ENCODE results near the gene MAP3K12.

MAP3K12 gene

GRCh38 chr12:53472056-53472582, 27.1 kb downstream of the MAP3K12 start:
- TF ChIP-seq Cebpa-rat (IDR thresholded peaks at IDR 0.05), result no peak
- peaks cover 98 to 100% (median 99%) of the 10 kb centered on the region in 11 experiments for H3K36me3 ChIP-seq
- H3K27me3 ChIP-seq, result no peaks in the 10 kb centered on the region
- no peak overlapping the region for H3K4me2 ChIP-seq
- no peak overlapping the region for H3K27ac ChIP-seq
- no peak overlapping the region for H3K4me3 ChIP-seq
- peaks cover 98 to 99% (median 99%) of the 10 kb centered on the region in 11 experiments for H4K20me1 ChIP-seq
- peak overlapping the region in 2 of 11 experiments; percentile 13 to 35; a peak in 1 of 22 replicates for H3K9ac ChIP-seq
- no peaks in the 10 kb centered on the region for H3K9me3 ChIP-seq (replicated peaks in 1 of 11)
- peaks cover 0 to 35% (median 11%) of the 10 kb centered on the region in 10 experiments; a peak in 11 of 20 replicates for H3K4me1 ChIP-seq

- Histone ChIP-seq H3K27me3 (no peaks in the 10 kb centered on the region), H3K4me3 (no peak overlapping the region), H3K4me2 (no peak overlapping the region), H3K4me1 (peaks cover 0 to 53% (median 7%) of the 10 kb centered on the region in 10 experiments; a peak in 10 of 20 replicates), H4K20me1 (peaks cover 97 to 99% (median 99%) of the 10 kb centered on the region in 11 experiments), H3K9me3 (replicated peaks in 1 of 11) (no peaks in the 10 kb centered on the region), H3K27ac (no peak overlapping the region), H3K36me3 (peaks cover 97 to 100% (median 99%) of the 10 kb centered on the region in 11 experiments), H3K9ac (no peak overlapping the region)
- TF ChIP-seq Cebpa-rat (IDR thresholded peaks at IDR 0.05), result no peak
Observed at GRCh38 chr12:53468282-53468681, 31.0 kb downstream of the MAP3K12 start.

GRCh38 chr12:53467880-53468279, 31.4 kb downstream of the MAP3K12 start:
- Histone ChIP-seq H3K9me3 (replicated peaks in 1 of 11) (no peaks in the 10 kb centered on the region), H3K4me1 (peaks cover 0 to 53% (median 7%) of the 10 kb centered on the region in 10 experiments; a peak in 9 of 20 replicates), H3K4me2 (no peak overlapping the region), H3K27ac (no peak overlapping the region), H3K4me3 (no peak overlapping the region), H3K27me3 (no peaks in the 10 kb centered on the region), H4K20me1 (peaks cover 97 to 99% (median 99%) of the 10 kb centered on the region in 11 experiments), H3K36me3 (peaks cover 97 to 100% (median 99%) of the 10 kb centered on the region in 11 experiments), H3K9ac (no peak overlapping the region)
- TF ChIP-seq Cebpa-rat (IDR thresholded peaks at IDR 0.05), result no peak

DNA sequence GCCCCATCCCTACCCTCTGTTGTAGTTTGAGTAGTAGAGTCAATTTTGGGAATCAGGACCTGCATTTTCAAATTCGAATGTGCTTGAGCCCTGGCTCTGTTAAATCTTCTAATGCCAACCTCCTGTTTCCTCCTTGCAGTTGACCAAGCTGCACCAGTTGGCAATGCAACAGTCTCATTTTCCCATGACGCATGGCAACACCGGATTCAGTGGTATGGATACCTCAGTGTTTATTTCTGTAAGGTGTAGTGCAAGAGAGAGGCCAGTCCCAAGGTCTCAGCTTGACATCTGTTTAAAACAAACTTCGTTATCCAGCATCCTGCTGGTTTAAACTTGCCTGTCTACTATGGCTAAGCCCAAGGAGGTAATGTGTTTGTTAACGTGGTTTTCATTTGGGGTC, 32.2 kb downstream of the MAP3K12 start:
- Histone ChIP-seq H3K27me3 (no peaks in the 10 kb centered on the region), H3K9ac (no peak overlapping the region), H3K4me3 (no peak overlapping the region), H3K27ac (no peak overlapping the region), H3K36me3 (peaks cover 97 to 100% (median 99%) of the 10 kb centered on the region in 11 experiments), H4K20me1 (peaks cover 97 to 99% (median 99%) of the 10 kb centered on the region in 11 experiments), H3K4me1 (peaks cover 0 to 53% (median 7%) of the 10 kb centered on the region in 10 experiments; a peak in 10 of 20 replicates), H3K4me2 (no peak overlapping the region), H3K9me3 (replicated peaks in 1 of 11) (no peaks in the 10 kb centered on the region)
- no peak for TF ChIP-seq Cebpa-rat (IDR thresholded peaks at IDR 0.05)

DNA sequence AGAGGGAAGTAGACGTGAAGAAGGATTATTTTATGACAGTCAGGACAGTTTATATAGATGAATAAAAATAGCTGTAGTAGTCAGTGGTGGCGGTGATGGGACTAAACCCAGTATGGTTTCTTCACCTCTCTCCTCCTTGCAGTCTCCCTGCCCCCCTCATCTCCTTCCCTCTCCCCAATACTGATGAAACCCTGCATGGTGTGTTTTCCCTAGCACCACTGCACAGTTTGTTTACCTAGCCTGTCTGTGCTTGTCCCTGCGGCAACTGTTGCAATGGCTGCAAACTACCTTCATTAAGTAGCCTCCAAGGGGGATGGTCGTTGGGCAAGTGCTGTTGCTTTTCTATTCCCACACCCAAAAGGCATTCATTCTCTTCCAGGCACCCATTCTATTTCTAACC, 32.6 kb downstream of the MAP3K12 start:
- peaks cover 97 to 100% (median 99%) of the 10 kb centered on the region in 11 experiments for H3K36me3 ChIP-seq
- no peak overlapping the region for H3K27ac ChIP-seq
- peaks cover 0 to 49% (median 7%) of the 10 kb centered on the region in 10 experiments; a peak in 10 of 20 replicates for H3K4me1 ChIP-seq
- H3K4me2 ChIP-seq, result no peak overlapping the region; a peak in 1 of 22 replicates
- no peaks in the 10 kb centered on the region for H3K27me3 ChIP-seq
- H3K9ac ChIP-seq, result no peak overlapping the region
- no peak for TF ChIP-seq Cebpa-rat (IDR thresholded peaks at IDR 0.05)
- no peak overlapping the region for H3K4me3 ChIP-seq
- no peaks in the 10 kb centered on the region for H3K9me3 ChIP-seq (replicated peaks in 1 of 11)
- peaks cover 97 to 99% (median 99%) of the 10 kb centered on the region in 11 experiments for H4K20me1 ChIP-seq

GRCh38 chr12:53465679-53466078, 33.6 kb downstream of the MAP3K12 start:
- Histone ChIP-seq H3K27me3 (no peaks in the 10 kb centered on the region), H3K27ac (peak overlapping the region in 5 of 11 experiments; percentile 8 to 34 (median 19); a peak in 5 of 22 replicates), H3K4me1 (peaks cover 0 to 53% (median 7%) of the 10 kb centered on the region in 10 experiments; a peak in 10 of 20 replicates), H4K20me1 (peaks cover 98 to 100% (median 100%) of the 10 kb centered on the region in 11 experiments), H3K4me3 (no peak overlapping the region), H3K9ac (peak overlapping the region in 6 of 11 experiments; percentile 14 to 49 (median 27); a peak in 5 of 22 replicates), H3K4me2 (peak overlapping the region in 4 of 11 experiments; percentile 8 to 31 (median 19); a peak in 5 of 22 replicates), H3K9me3 (replicated peaks in 1 of 11) (no peaks in the 10 kb centered on the region), H3K36me3 (peaks cover 99 to 100% (median 99%) of the 10 kb centered on the region in 11 experiments)
- TF ChIP-seq Cebpa-rat (IDR thresholded peaks at IDR 0.05), result no peak

GRCh38 chr12:53464685-53465418, 34.4 kb downstream of the MAP3K12 start:
- Histone ChIP-seq H3K36me3 (peaks cover 99 to 100% (median 99%) of the 10 kb centered on the region in 11 experiments), H3K9ac (peak overlapping the region in 6 of 11 experiments; percentile 25 to 49 (median 32); a peak in 6 of 22 replicates), H3K4me3 (no peak overlapping the region), H3K27me3 (no peaks in the 10 kb centered on the region), H3K4me2 (peak overlapping the region in 4 of 11 experiments; percentile 8 to 31 (median 19); a peak in 4 of 22 replicates), H3K9me3 (replicated peaks in 1 of 11) (no peaks in the 10 kb centered on the region), H3K4me1 (peaks cover 0 to 61% (median 7%) of the 10 kb centered on the region in 10 experiments; a peak in 10 of 20 replicates), H4K20me1 (peaks cover 98 to 100% (median 100%) of the 10 kb centered on the region in 11 experiments), H3K27ac (peak overlapping the region in 3 of 11 experiments; percentile 8 to 34 (median 15); a peak in 5 of 22 replicates)
- TF ChIP-seq Cebpa-rat (IDR thresholded peaks at IDR 0.05), result no peak

- H3K9me3 ChIP-seq (replicated peaks in 1 of 11), result no peaks in the 10 kb centered on the region
- H3K36me3 ChIP-seq, result peaks cover 99 to 100% (median 99%) of the 10 kb centered on the region in 11 experiments
- H3K4me2 ChIP-seq, result peak overlapping the region in 2 of 11 experiments; percentile 31 to 54; a peak in 3 of 22 replicates
- H3K9ac ChIP-seq, result peak overlapping the region in 5 of 11 experiments; percentile 25 to 49 (median 34); a peak in 3 of 22 replicates
- H4K20me1 ChIP-seq, result peaks cover 99 to 100% (median 100%) of the 10 kb centered on the region in 11 experiments
- H3K4me3 ChIP-seq, result no peak overlapping the region
- TF ChIP-seq Cebpa-rat (IDR thresholded peaks at IDR 0.05), result no peak
- no peaks in the 10 kb centered on the region for H3K27me3 ChIP-seq
- no peak overlapping the region; a peak in 1 of 22 replicates for H3K27ac ChIP-seq
- peaks cover 0 to 64% (median 7%) of the 10 kb centered on the region in 10 experiments; a peak in 10 of 20 replicates for H3K4me1 ChIP-seq
Observed at GRCh38 chr12:53463802-53464560, 35.3 kb downstream of the MAP3K12 start.

All from BLaER1 treated with 17β-estradiol and CSF1 and Interleukin-3, amounts not matched to agents 10 nM and 100 nM (cell line).